Aorta (tissue), 5 donors: ENCODE data around the gene TLR1. TPM values are rescaled to one million over a fixed set of nuclear protein-coding genes. Genes with fewer than 3 reads are reported as not detected.
"Not testable (repeated sequence)": the region's sequence is repeated elsewhere in the genome, so short reads cannot be mapped to it uniquely, and the experiment has no call there.

ENCODE experiments used
- ATAC-seq: fragments of 200-7000 bp; cut with Tn5 transposase; one replicate; pipeline ENCODE4 v1.9.1; 2022; ENCODE audit warnings: moderate library complexity; ENCODE audit not compliant: low FRiP score
- DNase-seq, 2 donors: peaks; one replicate each; pipeline ENCODE4 v3.0.0-alpha.2; 2020
- H3K27ac ChIP-seq, 2 donors: one replicate each; pipeline ENCODE4 v1.5.1; 2013; ENCODE audit warnings: low read length in 2 of 2, mild to moderate bottlenecking in 2 of 2, moderate library complexity in 2 of 2, control low read depth in 1 of 2, inconsistent platforms in 1 of 2, low read depth in 1 of 2
- H3K27me3 ChIP-seq, 2 donors: one replicate each; pipeline ENCODE4 v1.6.1; 2013; ENCODE audit warnings: control low read depth in 1 of 2, low read length in 1 of 2, mild to moderate bottlenecking in 1 of 2, moderate library complexity in 1 of 2; ENCODE audit not compliant: insufficient read depth in 2 of 2, control insufficient read depth in 1 of 2
- H3K36me3 ChIP-seq, 2 donors: one replicate each; pipeline ENCODE4 v1.6.1; 2013; ENCODE audit warnings: control low read depth in 1 of 2, low read length in 1 of 2, mild to moderate bottlenecking in 1 of 2; ENCODE audit not compliant: insufficient read depth in 2 of 2, control insufficient read depth in 1 of 2
- H3K4me1 ChIP-seq, 2 donors: one replicate each; pipeline ENCODE4 v1.6.1; 2013; ENCODE audit warnings: low read length in 2 of 2, control low read depth in 1 of 2, mild to moderate bottlenecking in 1 of 2, moderate library complexity in 1 of 2; ENCODE audit not compliant: insufficient read depth in 2 of 2, control insufficient read depth in 1 of 2
- H3K4me3 ChIP-seq, 2 donors: one replicate each; pipeline ENCODE4 v1.5.1; 2013; ENCODE audit warnings: low read length in 2 of 2, control low read depth in 1 of 2, mild to moderate bottlenecking in 1 of 2
- H3K9me3 ChIP-seq: one replicate; pipeline ENCODE4 v1.6.1; 2013; ENCODE audit warnings: mild to moderate bottlenecking, low read length; ENCODE audit not compliant: control insufficient read depth
- WGBS, 2 donors: extraction: QIAGEN DNeasy Blood & Tissue Kit; methylation state at CpG; one replicate each; pipeline ENCODE4 v1.1.7; 2013; 5-methylcytosine and 5-hydroxymethylcytosine counted together
- intact Hi-C, 2 donors: fragments of 100-400 bp; cut with DNase I; formaldehyde crosslinking; loops; one replicate each; pipeline versions ENCODE4 v1.14.2 to v1.15.0; 2022
- polyA plus RNA-seq, 2 donors: library from polyadenylated mRNA; stranded (reverse); fragments of 200-250 nt; gene quantifications; one replicate each; pipeline ENCODE4 v1.2.3, GENCODE V29; 2013
- total RNA-seq, 2 donors: library from RNA; stranded (reverse); fragmentation: NEBNext Ultra II Directional; extraction: Animal tissue kit (Norgen Biotek cat#: 25700); gene quantifications; one replicate each; pipeline ENCODE4 v1.2.1, GENCODE V29; 2021
- donor health status: healthy with polysubstance abuse.
- donor health status: Bipolar disorder and iron deficiency.
- donor health status: DM: no; HTN: no; CAD: no.
- donor health status: DM: no; HTN: no; CAD: no.
- donor health status: DM: yes; HTN: yes; CAD: no.

TLR1 gene
- total and polyA plus RNA-seq, 4 donors: 1.1 to 29.7 (median 11.3) TPM

DNA sequence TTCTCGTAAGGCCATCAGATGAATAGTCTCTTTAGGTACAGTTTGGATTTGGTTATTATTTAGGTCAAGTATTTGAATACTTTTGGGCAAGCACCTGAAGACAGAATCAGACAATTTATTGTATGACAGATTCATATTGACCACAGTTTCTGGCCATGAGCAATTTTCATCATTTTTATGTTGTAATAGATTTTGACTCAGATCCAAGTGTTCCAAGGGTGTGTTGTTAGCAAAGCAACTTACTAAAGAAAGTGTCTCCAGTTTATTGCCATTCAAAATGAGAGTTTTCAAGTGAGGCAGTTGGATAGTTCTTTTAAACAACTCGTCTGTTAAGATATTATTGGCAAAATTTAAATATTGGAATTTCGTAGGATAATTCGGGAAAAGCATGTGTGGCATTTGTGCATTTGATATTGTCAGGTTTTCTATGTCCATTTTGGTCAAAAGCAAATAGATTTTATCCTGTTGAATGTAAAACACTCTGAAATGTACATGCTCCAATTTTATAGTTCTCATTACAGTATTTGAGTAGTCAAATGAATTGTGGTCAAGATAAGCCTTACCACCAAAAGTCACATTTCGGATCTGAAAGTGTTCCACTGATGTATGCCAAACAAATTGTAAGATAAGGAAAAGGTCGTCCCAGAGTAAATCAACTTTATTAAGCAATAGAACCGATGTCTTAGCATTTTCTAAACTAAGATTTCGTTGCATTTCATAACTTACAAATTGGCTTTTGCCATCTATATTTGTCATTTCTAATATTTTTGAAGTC, 30.2 kb downstream of the TLR1 start:
- H3K4me3 ChIP-seq: no peak overlapping the region
- no peaks in the 10 kb centered on the region for H3K36me3 ChIP-seq
- no peak overlapping the region for H3K27ac ChIP-seq
- WGBS, 2 donors: 76 to 80% methylated on average over 8 of the region's 8 CpGs
- ATAC-seq (no peak), DNase-seq (no peak)
- H3K27me3 ChIP-seq: no peaks in the 10 kb centered on the region
- H3K9me3 ChIP-seq: no peaks in the 10 kb centered on the region
- intact Hi-C loops: no loop called here
- H3K4me1 ChIP-seq: no peaks in the 10 kb centered on the region

- H3K4me1 ChIP-seq, intact Hi-C loops, H3K36me3 ChIP-seq, ATAC-seq, H3K9me3 ChIP-seq, DNase-seq, H3K27me3 ChIP-seq, H3K4me3 ChIP-seq, H3K27ac ChIP-seq: not testable (repeated sequence)
- WGBS, 2 donors: 96 to 98% methylated on average over 2 of the region's 2 CpGs
These were observed 34.3 kb downstream of the TLR1 start for GRCh38 chr4:38770281-38770680.

- WGBS, 2 donors: 83 to 90% methylated on average over 2 of the region's 2 CpGs
- H3K27me3 ChIP-seq: no peaks in the 10 kb centered on the region
These were observed 34.7 kb downstream of the TLR1 start for GRCh38 chr4:38769857-38770256.

GRCh38 chr4:38769441-38769840, 35.1 kb downstream of the TLR1 start:
- Histone ChIP-seq H3K4me3 (no peak overlapping the region), H3K27ac (no peak overlapping the region), H3K36me3 (no peaks in the 10 kb centered on the region), H3K27me3 (no peaks in the 10 kb centered on the region), H3K4me1 (no peaks in the 10 kb centered on the region), H3K9me3 (no peaks in the 10 kb centered on the region)
- 56 to 57% methylated on average over 2 of the region's 2 CpGs for WGBS, 2 donors
- ATAC-seq (no peak), DNase-seq (no peak)
- intact Hi-C loops: no loop called here

More at GRCh38 chr4:38769857-38770256, 34.7 kb downstream of the TLR1 start:
- Histone ChIP-seq H3K4me3 (no peak overlapping the region), H3K36me3 (no peaks in the 10 kb centered on the region), H3K27ac (no peak overlapping the region), H3K4me1 (no peaks in the 10 kb centered on the region), H3K9me3 (no peaks in the 10 kb centered on the region)
- intact Hi-C loops: no loop called here
- ATAC-seq (no peak), DNase-seq (no peak)

- Histone ChIP-seq H3K27ac (no peak overlapping the region), H3K36me3 (no peaks in the 10 kb centered on the region), H3K27me3 (no peaks in the 10 kb centered on the region), H3K9me3 (no peaks in the 10 kb centered on the region), H3K4me3 (no peak overlapping the region), H3K4me1 (no peaks in the 10 kb centered on the region)
- 31 to 38% methylated on average over 5 of the region's 5 CpGs for WGBS, 2 donors
- intact Hi-C loops: no loop called here
- ATAC-seq (no peak), DNase-seq (no peak)
These were observed 35.6 kb downstream of the TLR1 start for GRCh38 chr4:38768968-38769394.

GRCh38 chr4:38766940-38767339, 37.7 kb downstream of the TLR1 start:
- H3K4me1 ChIP-seq, H3K36me3 ChIP-seq, H3K27me3 ChIP-seq, ATAC-seq, H3K27ac ChIP-seq, H3K4me3 ChIP-seq, intact Hi-C loops, DNase-seq, H3K9me3 ChIP-seq: not testable (repeated sequence)
- WGBS, 2 donors: 94 to 99% methylated on average over 2 of the region's 2 CpGs

GRCh38 chr4:38765382-38765781, 39.2 kb downstream of the TLR1 start:
- DNase-seq (no peak), ATAC-seq (no peak)
- no peaks in the 10 kb centered on the region for H3K27me3 ChIP-seq
- no peaks in the 10 kb centered on the region for H3K9me3 ChIP-seq
- H3K36me3 ChIP-seq: no peaks in the 10 kb centered on the region
- no peak overlapping the region for H3K4me3 ChIP-seq
- 94% methylated on average over 3 of the region's 3 CpGs for WGBS, 2 donors
- intact Hi-C loops: no loop called here
- no peaks in the 10 kb centered on the region for H3K4me1 ChIP-seq
- no peak overlapping the region for H3K27ac ChIP-seq

DNA sequence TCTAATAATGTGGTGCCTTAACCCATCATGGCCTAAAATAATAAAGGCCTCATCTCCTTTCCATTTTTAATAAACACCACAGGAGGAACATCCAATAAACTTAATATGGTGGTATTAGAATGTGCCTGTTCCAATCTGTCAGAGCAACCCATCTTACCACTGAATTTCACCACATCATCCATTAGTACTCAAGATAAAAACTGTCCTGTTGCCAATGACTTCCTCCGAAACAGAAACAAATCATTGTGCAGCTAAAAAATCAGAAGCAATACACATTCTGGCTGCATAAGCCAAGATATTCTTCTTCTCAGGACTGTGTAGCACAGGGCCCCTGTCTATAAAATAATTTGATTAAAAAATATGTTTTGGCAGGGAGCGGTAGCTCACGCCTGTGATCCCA, 40.3 kb downstream of the TLR1 start:
- Histone ChIP-seq H3K36me3 (no peaks in the 10 kb centered on the region), H3K4me3 (no peak overlapping the region), H3K27me3 (no peaks in the 10 kb centered on the region), H3K27ac (no peak overlapping the region), H3K9me3 (no peaks in the 10 kb centered on the region), H3K4me1 (no peaks in the 10 kb centered on the region)
- DNase-seq (no peak), ATAC-seq (no peak)
- intact Hi-C loops: no loop called here
- 93 to 95% methylated on average over 3 of the region's 3 CpGs for WGBS, 2 donors

DNA sequence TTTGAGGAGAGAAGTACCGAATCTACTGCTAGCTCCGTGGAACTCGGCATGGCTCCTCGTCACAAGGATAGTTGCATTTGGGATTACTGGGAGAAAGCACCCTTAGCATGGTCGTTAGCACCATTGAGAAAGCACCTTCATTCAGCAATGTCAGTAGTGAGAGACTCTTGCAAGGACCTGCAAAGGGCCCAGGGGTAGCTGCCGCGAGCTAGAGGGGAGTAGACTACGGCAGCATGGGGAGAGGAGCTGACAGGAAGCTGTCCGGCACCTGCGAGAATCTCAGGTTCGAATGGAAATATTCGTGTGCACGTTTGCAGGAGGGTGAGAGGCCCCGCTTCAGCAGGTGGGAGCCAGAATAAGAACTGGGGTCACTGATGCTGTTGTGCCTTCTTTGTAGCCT, 42.0 kb downstream of the TLR1 start:
- no peak overlapping the region for H3K27ac ChIP-seq
- intact Hi-C loops: no loop called here
- 91% methylated on average over 14 of the region's 14 CpGs for whole genome bisulfite sequencing, 2 donors

More for the DNA sequence above, 42.0 kb downstream of the TLR1 start:
- no peak for DNase-seq
- H3K27me3 ChIP-seq: no peaks in the 10 kb centered on the region
- no peaks in the 10 kb centered on the region for H3K36me3 ChIP-seq
- no peak overlapping the region for H3K4me3 ChIP-seq
- ATAC-seq: no peak
- no peaks in the 10 kb centered on the region for H3K9me3 ChIP-seq
- H3K4me1 ChIP-seq: no peaks in the 10 kb centered on the region
